Activated naive CD4-positive, alpha-beta T cell treated with anti-CD3 and anti-CD28 coated beads, Interleukin-2, amount 10 ng/mL, durations not matched to agents 7 days and 5 days (primary cell): ENCODE measurements around the gene HNRNPUL1.

Experiments
- CTCF ChIA-PET: fragments of 350-600 bp; sonication (Branson Sonifier 250); formaldehyde crosslinking; loops from one replicate; lab custom pipeline; 2021; ENCODE audit warnings: antibody characterized with exemption; lab: Charles Lee
- DNase-seq: peaks from one replicate; pipeline ENCODE4 v3.0.0-alpha.2; 2020
- H3K27ac Mint-ChIP-seq: one replicate; pipeline ENCODE4 v1.8.0; 2021; ENCODE audit warnings: mild to moderate bottlenecking, moderate library complexity, mixed read lengths
- H3K27me3 Mint-ChIP-seq: one replicate; pipeline ENCODE4 v1.8.0; 2021; ENCODE audit warnings: mild to moderate bottlenecking, mixed read lengths
- H3K36me3 Mint-ChIP-seq: one replicate; pipeline ENCODE4 v1.8.0; 2021; ENCODE audit warnings: mixed read lengths
- H3K4me1 Mint-ChIP-seq: one replicate; pipeline ENCODE4 v1.8.0; 2021; ENCODE audit warnings: mixed read lengths
- H3K4me3 Mint-ChIP-seq: one replicate; pipeline ENCODE4 v1.8.0; 2021; ENCODE audit warnings: mild to moderate bottlenecking, moderate library complexity, mixed read lengths
- H3K9me3 Mint-ChIP-seq: one replicate; pipeline ENCODE4 v1.8.0; 2021; ENCODE audit warnings: mixed read lengths

HNRNPUL1 gene

GRCh38 chr19:41244117-41244516 is 20.1 kb upstream of the HNRNPUL1 start:
- no peaks in the 10 kb centered on the region for H3K4me1 Mint-ChIP-seq
- CTCF ChIA-PET: no interaction called here

GRCh38 chr19:41245843-41246242 is 18.3 kb upstream of the HNRNPUL1 start:
- Mint-ChIP-seq H3K36me3 (no peaks in the 10 kb centered on the region), H3K4me3 (no peak overlapping the region), H3K9me3 (no peaks in the 10 kb centered on the region), H3K27me3 (peaks cover 4% of the 10 kb centered on the region), H3K4me1 (no peaks in the 10 kb centered on the region), H3K27ac (no peak overlapping the region)
- CTCF ChIA-PET: no interaction called here
- DNase-seq: no peak

More at GRCh38 chr19:41244117-41244516, 20.1 kb upstream of the HNRNPUL1 start:
- Mint-ChIP-seq H3K36me3 (no peaks in the 10 kb centered on the region), H3K9me3 (no peaks in the 10 kb centered on the region), H3K27ac (no peak overlapping the region), H3K27me3 (no peaks in the 10 kb centered on the region), H3K4me3 (no peak overlapping the region)
- no peak for DNase-seq

GRCh38 chr19:41248895-41249294 is 15.3 kb upstream of the HNRNPUL1 start:
- H3K4me3 Mint-ChIP-seq: no peak overlapping the region
- no peak for DNase-seq
- CTCF ChIA-PET: interaction anchor here (0.6 kb wide), 1 partner anchor 309 kb away, joined by 4 read pairs; no protein-coding TSS in a partner anchor
- no peaks in the 10 kb centered on the region for H3K4me1 Mint-ChIP-seq
- peaks cover 26% of the 10 kb centered on the region for H3K27me3 Mint-ChIP-seq
- no peak overlapping the region for H3K27ac Mint-ChIP-seq
- H3K36me3 Mint-ChIP-seq: no peaks in the 10 kb centered on the region
- no peaks in the 10 kb centered on the region for H3K9me3 Mint-ChIP-seq

- no peak for DNase-seq
- Mint-ChIP-seq H3K27ac (no peak overlapping the region), H3K36me3 (no peaks in the 10 kb centered on the region), H3K9me3 (no peaks in the 10 kb centered on the region), H3K4me3 (no peak overlapping the region), H3K27me3 (peaks cover 36% of the 10 kb centered on the region), H3K4me1 (no peaks in the 10 kb centered on the region)
- CTCF ChIA-PET: interaction anchor here (0.7 kb wide), 1 partner anchor 47 kb away, joined by 3 read pairs; no protein-coding TSS in a partner anchor
Observed at GRCh38 chr19:41249707-41250423, 14.3 kb upstream of the HNRNPUL1 start.

- Mint-ChIP-seq H3K4me3 (no peak overlapping the region), H3K27ac (no peak overlapping the region), H3K27me3 (peaks cover 48% of the 10 kb centered on the region), H3K9me3 (no peaks in the 10 kb centered on the region), H3K4me1 (no peaks in the 10 kb centered on the region), H3K36me3 (no peaks in the 10 kb centered on the region)
- DNase-seq: no peak
- CTCF ChIA-PET: no interaction called here
Observed at GRCh38 chr19:41253660-41254059, 10.5 kb upstream of the HNRNPUL1 start.

GRCh38 chr19:41255171-41255570 is 9.0 kb upstream of the HNRNPUL1 start:
- peaks cover 56% of the 10 kb centered on the region for H3K27me3 Mint-ChIP-seq
- no peaks in the 10 kb centered on the region for H3K36me3 Mint-ChIP-seq
- H3K4me1 Mint-ChIP-seq: no peaks in the 10 kb centered on the region
- H3K9me3 Mint-ChIP-seq: no peaks in the 10 kb centered on the region
- CTCF ChIA-PET: interaction anchor here (1.4 kb wide), 1 partner anchor 51 kb away, joined by 3 read pairs; no protein-coding TSS in a partner anchor
- no peak for DNase-seq
- no peak overlapping the region for H3K27ac Mint-ChIP-seq
- H3K4me3 Mint-ChIP-seq: no peak overlapping the region

GRCh38 chr19:41261474-41262190 is 2.5 kb upstream of the HNRNPUL1 start:
- Mint-ChIP-seq H3K27ac (peak overlapping the region; percentile 100), H3K27me3 (peaks cover 11% of the 10 kb centered on the region), H3K4me1 (peaks cover 27% of the 10 kb centered on the region), H3K4me3 (peak overlapping the region; percentile 79), H3K9me3 (no peaks in the 10 kb centered on the region), H3K36me3 (peaks cover 16% of the 10 kb centered on the region)
- CTCF ChIA-PET: interaction anchor here (1.0 to 7.8 kb wide), 6 partner anchors 35 to 287 kb away, joined by 3 to 92 read pairs (median 4); no protein-coding TSS in a partner anchor
- peak; percentile 32 for DNase-seq

GRCh38 chr19:41263042-41263849 is 926 bp upstream of the HNRNPUL1 start:
- CTCF ChIA-PET: interaction anchor here (1.0 to 7.8 kb wide), 8 partner anchors 35 to 137 kb away, joined by 3 to 92 read pairs (median 5); partner anchors contain the start of genes B9D2 and CCDC97
- Mint-ChIP-seq H3K27ac (peak overlapping the region; percentile 100), H3K4me1 (peaks cover 42% of the 10 kb centered on the region), H3K36me3 (peaks cover 27% of the 10 kb centered on the region), H3K27me3 (peaks cover 11% of the 10 kb centered on the region), H3K4me3 (peak overlapping the region; percentile 79), H3K9me3 (no peaks in the 10 kb centered on the region)
- DNase-seq: peak; percentile 89

- Mint-ChIP-seq H3K9me3 (no peaks in the 10 kb centered on the region), H3K4me3 (peak overlapping the region; percentile 79), H3K4me1 (peaks cover 45% of the 10 kb centered on the region), H3K27ac (peak overlapping the region; percentile 100), H3K36me3 (peaks cover 37% of the 10 kb centered on the region), H3K27me3 (peaks cover 5% of the 10 kb centered on the region)
- CTCF ChIA-PET: interaction anchor here (1.3 to 7.8 kb wide), 5 partner anchors 10 to 174 kb away, joined by 3 to 92 read pairs (median 13); partner anchors contain the start of genes CCDC97 and DMAC2
- DNase-seq: peak; percentile 74
Observed at GRCh38 chr19:41264581-41265394, 616 bp downstream of the HNRNPUL1 start.

GRCh38 chr19:41265395-41266153 is 1.4 kb downstream of the HNRNPUL1 start:
- Mint-ChIP-seq H3K9me3 (no peaks in the 10 kb centered on the region), H3K27ac (peak overlapping the region; percentile 100), H3K27me3 (peaks cover 3% of the 10 kb centered on the region), H3K36me3 (peaks cover 39% of the 10 kb centered on the region), H3K4me3 (peak overlapping the region; percentile 79), H3K4me1 (peaks cover 45% of the 10 kb centered on the region)
- CTCF ChIA-PET: interaction anchor here (1.1 to 7.8 kb wide), 5 partner anchors 9 to 174 kb away, joined by 3 to 92 read pairs (median 5); partner anchors contain the start of genes CCDC97 and DMAC2
- no peak for DNase-seq

- Mint-ChIP-seq H3K9me3 (no peaks in the 10 kb centered on the region), H3K36me3 (peaks cover 70% of the 10 kb centered on the region), H3K4me1 (peaks cover 31% of the 10 kb centered on the region), H3K4me3 (no peak overlapping the region), H3K27ac (no peak overlapping the region), H3K27me3 (no peaks in the 10 kb centered on the region)
- CTCF ChIA-PET: no interaction called here
- DNase-seq: no peak
Observed at GRCh38 chr19:41269055-41269454, 4.9 kb downstream of the HNRNPUL1 start.

GRCh38 chr19:41269571-41269970 is 5.4 kb downstream of the HNRNPUL1 start:
- Mint-ChIP-seq H3K4me3 (no peak overlapping the region), H3K36me3 (peaks cover 75% of the 10 kb centered on the region), H3K27ac (no peak overlapping the region), H3K27me3 (no peaks in the 10 kb centered on the region), H3K9me3 (no peaks in the 10 kb centered on the region), H3K4me1 (peaks cover 31% of the 10 kb centered on the region)
- CTCF ChIA-PET: no interaction called here
- DNase-seq: no peak
